Stimulated activated CD8-positive, alpha-beta memory T cell treated with anti-CD3 and anti-CD28 coated beads, Interleukin-15, amount 100 ng/mL, for 24 hours (primary cell): ENCODE results near the gene BMPER.

ENCODE experiments used
- DNase-seq: peaks from one replicate; pipeline ENCODE4 v3.0.0-alpha.2; 2020; ENCODE audit warnings: low read depth

The BMPER gene

DNA sequence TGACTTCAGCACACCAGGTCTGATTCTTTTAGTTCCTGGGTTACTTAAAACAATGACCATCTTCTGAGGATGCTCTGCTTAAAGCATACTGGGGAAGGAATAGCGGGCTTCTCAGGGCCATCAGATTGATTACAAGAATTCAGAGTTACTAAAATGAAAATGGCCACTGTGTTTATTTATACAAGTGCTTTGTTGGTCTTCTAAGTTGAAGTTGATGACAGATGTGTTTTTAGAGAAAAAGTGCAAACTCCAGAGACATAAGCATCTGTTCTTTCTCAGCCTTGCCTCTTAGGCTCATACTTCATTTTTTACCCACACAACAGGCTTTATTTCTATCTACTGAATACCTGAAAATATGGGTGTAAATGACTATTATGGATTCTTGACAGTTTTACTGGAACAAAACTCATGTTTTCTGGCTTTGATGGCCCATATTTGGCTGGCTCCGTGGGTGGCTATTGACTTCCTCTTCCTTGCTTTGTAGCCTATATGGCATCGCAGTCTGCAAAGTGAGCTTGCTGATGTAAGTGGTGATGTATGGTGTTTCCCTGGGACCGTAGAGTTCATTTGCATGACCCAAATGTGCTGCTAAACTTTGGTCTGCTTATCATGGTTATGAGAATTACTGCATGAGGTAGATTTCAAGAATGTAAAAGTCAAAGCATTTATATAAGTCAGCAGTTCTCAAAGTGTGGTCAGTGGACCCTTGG, 121.3 kb downstream of the BMPER start:
- no peak for DNase-seq

- DNase-seq: no peak
Measured at GRCh38 chr7:34031156-34031555, 125.8 kb downstream of the BMPER start.

DNA sequence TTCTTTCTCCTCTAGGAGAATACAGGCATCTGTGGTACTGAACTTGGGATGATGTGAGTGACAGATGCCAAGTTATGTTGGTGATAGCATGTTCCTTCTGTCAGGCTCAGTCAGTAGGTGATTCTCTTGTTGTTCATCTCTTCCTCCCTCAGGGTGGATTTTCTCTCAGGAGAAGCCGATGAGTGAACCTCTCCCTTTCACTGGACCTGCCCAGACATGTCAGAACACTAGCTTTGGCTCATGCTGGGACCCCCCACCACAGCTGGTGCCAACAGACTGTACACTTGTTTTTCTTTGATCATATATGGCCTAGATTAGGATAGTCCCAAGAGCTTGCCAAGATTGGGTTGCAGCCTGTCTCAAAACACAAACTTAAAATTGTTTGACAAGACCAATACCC, 129.4 kb downstream of the BMPER start:
- DNase-seq: no peak

DNA sequence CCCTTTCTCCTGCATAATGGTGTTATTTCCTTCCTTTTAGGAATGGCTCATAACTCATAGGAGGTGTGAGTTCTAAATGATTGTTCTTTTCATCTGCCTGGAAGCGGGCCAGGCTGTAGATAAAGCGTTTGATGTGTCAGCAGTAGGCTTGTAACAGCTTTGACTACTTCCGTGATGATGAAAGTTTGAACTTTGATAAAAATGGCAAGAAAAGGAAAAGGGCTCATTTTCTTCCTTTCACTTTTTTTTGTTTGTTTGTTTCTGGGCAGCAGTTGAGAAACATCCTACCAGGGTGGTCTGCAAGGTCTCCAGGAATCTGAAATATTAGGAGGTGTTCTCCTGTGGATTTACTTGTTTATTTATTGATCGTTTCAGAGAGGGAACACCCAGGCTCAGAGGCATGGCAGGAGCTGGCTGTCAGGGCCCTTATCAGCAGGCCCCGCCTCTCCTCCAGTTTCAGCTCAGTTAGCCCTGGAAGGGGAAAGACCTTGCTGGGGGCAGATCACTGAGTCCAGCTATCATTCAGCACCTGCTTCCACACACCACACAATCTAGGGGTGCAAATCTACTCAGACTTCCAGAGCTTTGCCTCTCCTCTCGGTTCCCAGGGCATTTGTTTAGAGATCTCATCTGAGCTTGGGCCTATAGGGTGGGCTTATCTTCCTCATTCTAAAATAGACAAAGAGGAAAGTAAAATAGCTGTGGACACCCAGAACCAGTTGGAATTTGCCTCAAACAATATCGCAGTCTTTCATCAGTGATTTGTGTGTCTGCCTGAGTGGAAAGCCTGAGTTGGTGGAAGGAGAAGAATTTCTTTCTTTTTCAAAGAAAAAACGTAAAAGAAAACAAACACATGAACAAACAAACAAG, 130.9 kb downstream of the BMPER start:
- DNase-seq: no peak

DNA sequence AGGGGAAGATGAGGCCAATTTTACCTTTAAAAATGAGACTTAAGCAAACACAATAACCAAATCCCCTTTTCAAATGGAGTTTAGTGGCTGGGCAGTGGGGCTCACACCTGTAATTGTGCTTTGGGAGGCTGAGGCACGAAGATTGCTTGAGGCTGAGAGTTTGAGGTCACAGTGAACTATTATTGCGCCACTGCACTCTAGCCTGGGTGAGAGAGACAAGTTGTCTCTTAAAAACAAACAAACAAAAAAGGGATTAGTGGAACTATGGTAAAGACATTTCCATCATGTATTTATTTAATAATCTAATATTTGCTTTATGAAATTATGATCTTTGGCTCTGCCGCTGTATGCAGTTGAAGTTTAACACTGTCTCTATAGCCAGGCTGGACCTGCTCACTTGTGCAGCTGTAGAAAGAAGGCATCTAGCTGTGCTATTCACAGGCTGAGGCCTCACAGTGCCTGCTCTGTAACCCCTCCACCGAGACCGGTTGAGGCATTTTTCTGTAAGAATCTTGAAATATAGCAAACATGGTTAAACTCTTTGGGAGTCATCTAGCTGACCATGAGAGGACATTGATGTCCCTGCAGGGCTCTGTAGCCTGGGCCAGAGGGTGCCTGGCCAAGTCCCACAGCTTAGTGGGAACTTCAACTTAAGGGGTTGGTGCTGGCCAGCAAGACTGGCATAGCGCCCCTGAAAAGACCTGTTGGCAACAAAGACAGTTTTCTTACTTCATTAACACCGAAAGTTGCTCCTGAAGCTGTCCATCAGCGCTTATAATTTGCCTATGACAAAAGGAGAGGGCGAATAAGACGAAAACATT, 131.8 kb downstream of the BMPER start:
- DNase-seq: no peak

GRCh38 chr7:34038816-34039470, 133.6 kb downstream of the BMPER start:
- no peak for DNase-seq

DNA sequence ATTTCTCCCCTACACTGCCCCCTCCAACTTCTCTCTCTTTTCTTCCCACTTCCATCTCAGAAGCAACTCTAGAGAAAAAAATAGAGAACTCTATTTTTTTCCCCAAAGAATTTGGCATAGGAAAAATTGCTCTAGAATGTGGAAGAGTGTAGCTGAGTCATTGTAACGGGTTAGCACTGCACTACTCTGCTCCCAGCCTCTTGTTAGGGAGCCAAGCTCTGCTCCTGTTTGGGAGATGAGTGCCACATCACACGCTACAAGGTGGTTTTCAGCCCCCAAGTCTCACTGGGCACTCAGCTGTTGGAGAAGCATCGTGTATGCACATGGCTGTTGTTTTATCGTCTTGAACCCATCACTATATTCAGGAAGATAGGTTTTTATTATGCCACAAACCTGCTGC, 136.4 kb downstream of the BMPER start:
- DNase-seq: no peak

- no peak for DNase-seq
Measured at GRCh38 chr7:34042406-34042805, 137.1 kb downstream of the BMPER start.

GRCh38 chr7:34043461-34044305, 138.3 kb downstream of the BMPER start:
- no peak for DNase-seq

GRCh38 chr7:34044306-34044643, 138.9 kb downstream of the BMPER start:
- no peak for DNase-seq

- no peak for DNase-seq
Measured at GRCh38 chr7:34044734-34045353, 139.5 kb downstream of the BMPER start.

DNA sequence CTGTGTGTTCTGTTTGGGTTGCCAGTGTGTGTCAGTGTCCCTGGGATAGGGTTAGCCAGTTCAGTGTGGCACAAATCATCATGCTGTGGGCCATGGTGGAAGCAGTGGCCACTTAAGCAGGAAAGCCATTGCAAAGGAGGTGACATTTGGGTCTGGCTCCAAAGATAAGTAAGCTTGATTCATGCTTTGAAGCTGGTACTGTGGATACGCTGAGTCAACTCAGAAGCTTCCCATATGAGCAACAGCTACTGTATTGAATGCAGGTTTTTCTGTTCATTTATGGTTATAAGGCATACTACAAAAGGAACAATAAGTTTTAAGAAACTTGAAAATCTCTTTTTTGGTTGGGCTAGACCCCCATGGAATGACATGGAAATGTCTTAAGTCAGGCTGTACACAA, 143.1 kb downstream of the BMPER start:
- no peak for DNase-seq

DNA sequence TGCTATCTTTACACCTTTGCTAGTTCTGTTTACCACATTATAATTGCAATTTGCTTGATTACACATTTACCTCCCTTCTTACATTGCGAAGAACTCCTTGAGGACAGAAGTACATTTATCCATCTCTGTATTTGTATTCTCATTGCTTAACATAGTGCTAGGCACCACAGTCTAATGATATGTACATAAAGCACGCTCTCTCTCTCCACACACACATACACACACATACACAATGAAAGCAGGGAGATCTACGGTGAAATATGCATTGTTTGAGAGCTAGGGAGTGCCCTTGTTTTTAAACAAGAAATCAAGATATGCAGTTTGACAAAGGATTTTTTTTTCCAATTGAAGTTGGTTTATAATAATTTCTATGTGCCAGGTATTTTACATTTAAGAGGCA, 148.7 kb downstream of the BMPER start:
- DNase-seq: no peak

- no peak for DNase-seq
Measured at GRCh38 chr7:34057136-34057535, 151.8 kb downstream of the BMPER start.

- no peak for DNase-seq
Measured at GRCh38 chr7:34057956-34058355, 152.6 kb downstream of the BMPER start.

DNA sequence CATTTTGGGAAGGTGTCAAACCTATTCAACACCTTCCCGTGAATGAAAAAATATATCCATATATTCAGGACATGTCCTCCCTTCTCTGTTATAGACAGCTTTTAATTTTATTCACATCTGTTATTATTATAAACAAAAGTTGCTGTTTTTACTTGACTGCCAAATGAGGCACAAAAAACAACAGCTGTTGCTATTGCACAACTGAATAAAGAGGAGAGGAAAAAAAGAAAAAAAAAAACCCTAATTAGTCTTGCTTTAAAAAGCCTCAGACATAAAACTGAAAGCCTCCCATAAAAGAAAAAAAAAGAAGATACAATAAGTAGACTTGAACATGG, 153.4 kb downstream of the BMPER start:
- no peak for DNase-seq

- DNase-seq: no peak
Measured at GRCh38 chr7:34059136-34059828, 153.9 kb downstream of the BMPER start.

- no peak for DNase-seq
Measured at GRCh38 chr7:34060196-34060947, 155.0 kb downstream of the BMPER start.

GRCh38 chr7:34061149-34061548, 155.8 kb downstream of the BMPER start:
- DNase-seq: no peak

GRCh38 chr7:34062341-34062740, 157.0 kb downstream of the BMPER start:
- no peak for DNase-seq
